GM19328 (cell line): ENCODE results near the gene EEF2.
"Not testable (repeated sequence)": the region's sequence is repeated elsewhere in the genome, so short reads cannot be mapped to it uniquely, and the experiment has no call there.

Experiments used
- ATAC-seq: cut with Tn5 transposase; IDR thresholded peaks from one replicate; pipeline ENCODE4 v1.9.1; 2021; ENCODE audit warnings: mild to moderate bottlenecking, moderate library complexity; ENCODE audit not compliant: unreplicated experiment

EEF2 gene

GRCh38 chr19:3950871-3951861 is 34.1 kb downstream of the EEF2 start:
- ATAC-seq = no peak

GRCh38 chr19:3949997-3950859 is 35.0 kb downstream of the EEF2 start:
- ATAC-seq = no peak

- ATAC-seq = no peak
These were observed 36.0 kb downstream of the EEF2 start for GRCh38 chr19:3949294-3949693.

GRCh38 chr19:3947316-3947933 is 37.8 kb downstream of the EEF2 start:
- not testable (repeated sequence) for ATAC-seq

- no peak for ATAC-seq
These were observed 39.4 kb downstream of the EEF2 start for GRCh38 chr19:3945838-3946237.

GRCh38 chr19:3944018-3944721 is 41.1 kb downstream of the EEF2 start:
- no peak for ATAC-seq

GRCh38 chr19:3942790-3943409 is 42.4 kb downstream of the EEF2 start:
- no peak for ATAC-seq

GRCh38 chr19:3938300-3938950 is 46.8 kb downstream of the EEF2 start:
- not testable (repeated sequence) for ATAC-seq

GRCh38 chr19:3936506-3937442 is 48.5 kb downstream of the EEF2 start:
- ATAC-seq = no peak

GRCh38 chr19:3932931-3933810 is 52.1 kb downstream of the EEF2 start, which contains the start of gene NMRK2:
Gene NMRK2 (plus strand): TSS chr19:3933069. CDS start chr19:3933672, 603 bp downstream.
- no peak for ATAC-seq

- ATAC-seq = no peak
These were observed 54.2 kb downstream of the EEF2 start for GRCh38 chr19:3931041-3931440.
